Mucosa of stomach (tissue), 1 donor: Measurements from ENCODE around the gene HOXC10.

Experiments used
- H3K27me3 ChIP-seq: one replicate; pipeline ENCODE4 v1.7.0; 2013; ENCODE audit warnings: mild to moderate bottlenecking, low read length; ENCODE audit not compliant: control insufficient read depth, insufficient read depth
- H3K36me3 ChIP-seq: one replicate; pipeline ENCODE4 v1.7.0; 2013; ENCODE audit warnings: low read length; ENCODE audit not compliant: control insufficient read depth, insufficient read depth
- H3K4me1 ChIP-seq: one replicate; pipeline ENCODE4 v1.7.0; 2013; ENCODE audit warnings: mild to moderate bottlenecking, low read length; ENCODE audit not compliant: control insufficient read depth, insufficient read depth
- H3K4me3 ChIP-seq: one replicate; pipeline ENCODE4 v1.7.0; 2013; ENCODE audit warnings: low read length
- H3K9ac ChIP-seq: one replicate; pipeline ENCODE4 v1.7.0; 2013; ENCODE audit warnings: mild to moderate bottlenecking, low read length, moderate library complexity
- H3K9me3 ChIP-seq: one replicate; pipeline ENCODE4 v1.7.0; 2013; ENCODE audit warnings: mild to moderate bottlenecking, low read length, moderate library complexity; ENCODE audit not compliant: control insufficient read depth
- donor health status: Pancreatic carcinoma.

HOXC10 gene

DNA sequence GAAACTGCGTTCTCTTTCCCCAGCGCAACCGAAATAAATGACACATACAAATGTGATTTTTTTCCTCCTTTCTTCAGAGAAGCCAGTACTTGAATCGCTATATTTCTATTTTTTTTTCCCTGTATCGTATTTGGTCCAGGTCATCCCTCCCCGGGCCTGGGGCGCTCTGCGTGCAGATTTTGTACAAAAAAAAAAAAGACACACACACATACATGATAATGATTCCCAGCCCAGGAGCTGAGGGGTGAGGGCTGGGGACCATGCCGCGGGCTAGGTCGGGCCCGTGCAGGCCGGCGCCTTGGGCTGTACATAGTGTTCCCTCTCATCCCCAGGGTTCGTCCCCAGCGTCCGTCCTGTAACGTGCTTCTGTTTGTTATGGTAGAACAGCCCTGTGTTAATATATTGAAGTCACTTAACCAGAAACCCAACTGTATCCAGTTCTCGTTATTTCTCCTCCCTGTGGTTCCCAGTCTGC, 18.0 kb downstream of the HOXC10 start:
- H3K27me3 ChIP-seq = peaks cover 96% of the 10 kb centered on the region
- H3K36me3 ChIP-seq = no peaks in the 10 kb centered on the region
- H3K9ac ChIP-seq = no peak overlapping the region
- H3K9me3 ChIP-seq = no peaks in the 10 kb centered on the region
- H3K4me3 ChIP-seq = no peak overlapping the region
- peaks cover 22% of the 10 kb centered on the region for H3K4me1 ChIP-seq

DNA sequence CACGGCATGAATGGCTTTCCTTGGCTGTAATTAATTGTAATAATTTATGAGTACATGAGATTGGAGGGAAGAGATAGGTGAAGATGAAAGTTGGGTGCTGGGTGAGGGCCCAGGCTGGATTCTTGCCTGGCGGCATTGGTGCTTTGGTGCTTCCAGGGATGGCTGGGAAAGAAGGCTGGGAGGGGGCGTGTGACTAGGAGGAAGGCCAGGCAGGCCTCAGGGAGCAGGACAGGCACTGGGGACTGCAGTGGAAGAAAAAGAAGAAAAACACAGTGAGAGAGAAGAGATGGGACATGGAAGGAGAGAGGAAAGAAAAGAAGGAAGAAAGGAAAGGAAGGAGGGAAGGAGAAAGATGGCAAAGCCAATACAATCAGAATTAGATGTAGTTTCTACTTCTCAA, 18.7 kb downstream of the HOXC10 start:
- H3K9me3 ChIP-seq = no peaks in the 10 kb centered on the region
- peaks cover 22% of the 10 kb centered on the region for H3K4me1 ChIP-seq
- no peaks in the 10 kb centered on the region for H3K36me3 ChIP-seq
- H3K27me3 ChIP-seq = peaks cover 96% of the 10 kb centered on the region
- H3K9ac ChIP-seq = no peak overlapping the region
- no peak overlapping the region for H3K4me3 ChIP-seq

DNA sequence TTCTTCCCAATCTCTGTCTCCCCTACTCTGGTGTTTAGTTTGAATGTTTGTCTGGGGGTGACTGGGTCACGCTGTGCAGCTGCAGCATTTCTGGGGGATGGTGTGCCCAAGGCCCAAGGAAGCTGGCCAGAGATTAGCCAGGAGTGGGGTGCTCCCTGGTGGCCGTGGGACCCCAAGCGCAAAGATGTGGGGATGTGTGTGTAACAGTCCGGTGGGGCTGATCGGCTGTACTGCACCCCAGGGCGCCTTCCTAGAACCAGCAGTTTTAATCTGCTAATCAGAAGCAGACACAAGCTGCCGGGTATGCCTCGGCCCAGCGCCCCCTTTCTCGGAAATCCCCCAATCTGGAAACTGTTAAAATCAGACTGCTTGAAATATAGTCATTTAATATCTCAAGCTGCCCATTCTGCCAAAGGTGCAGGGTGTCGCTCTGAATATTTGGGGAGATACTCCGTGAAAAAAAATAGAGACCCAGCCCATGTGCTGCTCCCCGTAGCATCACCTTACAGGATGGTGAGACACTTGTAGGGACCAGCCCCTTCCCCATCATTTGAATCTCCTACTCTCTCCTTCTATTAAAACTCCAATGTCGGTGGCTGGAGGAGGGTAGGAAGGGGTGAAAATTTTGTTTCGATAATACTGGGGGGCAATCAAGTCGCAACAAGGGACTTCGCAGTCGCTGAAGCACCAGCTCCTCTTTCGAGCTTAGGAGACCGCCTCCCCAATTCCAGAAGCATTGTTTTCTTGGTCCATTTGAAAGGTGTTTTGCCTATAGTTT, 19.3 kb downstream of the HOXC10 start:
- H3K9me3 ChIP-seq = no peaks in the 10 kb centered on the region
- H3K9ac ChIP-seq = no peak overlapping the region
- no peaks in the 10 kb centered on the region for H3K36me3 ChIP-seq
- peaks cover 22% of the 10 kb centered on the region for H3K4me1 ChIP-seq
- H3K27me3 ChIP-seq = peaks cover 96% of the 10 kb centered on the region
- H3K4me3 ChIP-seq = no peak overlapping the region

DNA sequence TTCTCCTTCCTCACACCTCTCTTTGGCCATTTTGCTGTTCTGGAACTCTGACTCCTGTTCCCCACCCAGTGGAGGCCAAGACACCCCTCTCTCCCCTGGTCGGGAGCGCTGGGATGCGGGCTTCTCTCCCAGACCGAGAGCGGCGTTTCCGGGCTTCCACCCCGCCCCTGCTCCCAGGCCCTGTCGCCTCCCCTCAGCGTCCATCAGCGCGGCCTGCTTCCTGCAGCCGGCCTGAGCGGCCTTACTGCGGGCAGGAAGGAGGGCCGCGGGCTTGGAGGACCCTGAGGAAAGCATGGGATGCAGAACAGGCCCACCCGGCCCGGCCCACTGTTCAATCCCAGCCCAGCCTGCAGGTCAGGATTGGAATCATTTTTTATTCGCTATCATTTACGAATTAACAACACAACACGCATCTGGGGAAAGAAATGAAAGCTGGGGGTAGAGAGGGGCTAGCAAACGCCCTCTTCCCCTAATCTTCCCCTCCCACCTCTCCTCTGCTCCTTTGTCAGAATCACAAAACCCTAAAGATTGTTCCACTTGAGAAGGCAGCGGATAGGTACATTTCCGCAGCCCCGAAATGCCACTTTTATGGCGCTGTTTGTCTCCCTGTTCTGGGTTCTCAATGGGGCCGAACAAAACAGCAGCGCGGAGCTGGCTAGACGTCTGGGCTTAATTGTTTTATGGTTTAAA, 20.0 kb downstream of the HOXC10 start:
- no peaks in the 10 kb centered on the region for H3K36me3 ChIP-seq
- H3K4me3 ChIP-seq = no peak overlapping the region
- no peak overlapping the region for H3K9ac ChIP-seq
- H3K4me1 ChIP-seq = peaks cover 16% of the 10 kb centered on the region
- no peaks in the 10 kb centered on the region for H3K9me3 ChIP-seq
- peaks cover 97% of the 10 kb centered on the region for H3K27me3 ChIP-seq

DNA sequence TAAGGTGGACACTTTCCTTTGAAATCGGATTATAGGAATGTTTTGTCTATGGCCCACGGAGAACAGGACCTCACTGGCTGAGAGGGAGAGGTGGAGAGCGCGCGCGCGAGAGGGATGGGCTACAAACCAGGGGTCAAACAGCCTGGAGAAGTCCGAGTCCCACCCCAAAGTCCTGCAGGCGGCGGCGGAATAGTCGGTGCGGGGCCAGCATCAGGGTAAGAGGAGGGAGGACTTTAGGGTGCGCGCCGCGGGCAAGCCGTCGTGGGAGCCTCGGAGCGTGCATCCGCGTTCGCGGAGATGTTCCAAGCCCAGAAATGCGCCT, 20.5 kb downstream of the HOXC10 start:
- H3K4me1 ChIP-seq = peaks cover 11% of the 10 kb centered on the region
- H3K4me3 ChIP-seq = no peak overlapping the region

DNA sequence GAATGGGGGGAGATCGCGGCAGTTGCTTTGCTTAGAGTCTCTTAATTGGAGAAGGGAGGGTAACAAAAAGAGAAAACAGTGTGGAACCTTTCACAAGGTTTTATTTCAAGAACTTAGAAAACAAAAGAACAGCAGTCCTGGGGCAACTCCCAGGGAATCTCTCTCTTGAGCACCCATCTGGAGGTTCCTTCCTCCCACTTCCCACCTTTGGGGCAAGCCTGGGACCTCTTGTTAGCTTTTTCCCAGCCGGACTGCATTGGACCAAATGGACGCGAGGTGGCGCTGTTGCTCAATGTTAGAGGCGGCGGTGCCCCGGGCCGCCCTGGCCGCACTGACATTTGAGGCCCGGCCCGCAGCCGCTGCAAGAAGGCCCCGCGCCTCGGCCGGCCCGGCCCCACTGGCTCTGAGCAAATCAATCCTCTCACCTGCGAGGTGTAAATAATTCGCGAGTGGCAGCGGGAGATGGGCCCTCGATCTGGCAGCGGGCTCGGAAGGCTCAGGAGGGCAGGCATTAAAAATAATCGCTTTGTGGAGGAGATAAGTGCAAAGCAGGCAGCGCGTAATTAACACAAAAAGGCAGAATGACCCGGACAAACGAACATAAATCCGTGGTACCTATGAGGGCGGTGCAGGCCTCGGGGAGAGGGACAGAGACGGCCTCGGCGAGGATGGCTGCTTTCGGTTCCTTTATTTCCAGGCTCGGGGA, 21.1 kb downstream of the HOXC10 start:
- Histone ChIP-seq H3K9ac (peak overlapping the region; percentile 62), H3K4me1 (peaks cover 10% of the 10 kb centered on the region)

More for the DNA sequence above, 20.5 kb downstream of the HOXC10 start:
- Histone ChIP-seq H3K9me3 (peaks cover 2% of the 10 kb centered on the region), H3K36me3 (no peaks in the 10 kb centered on the region), H3K27me3 (peaks cover 97% of the 10 kb centered on the region), H3K9ac (no peak overlapping the region)

DNA sequence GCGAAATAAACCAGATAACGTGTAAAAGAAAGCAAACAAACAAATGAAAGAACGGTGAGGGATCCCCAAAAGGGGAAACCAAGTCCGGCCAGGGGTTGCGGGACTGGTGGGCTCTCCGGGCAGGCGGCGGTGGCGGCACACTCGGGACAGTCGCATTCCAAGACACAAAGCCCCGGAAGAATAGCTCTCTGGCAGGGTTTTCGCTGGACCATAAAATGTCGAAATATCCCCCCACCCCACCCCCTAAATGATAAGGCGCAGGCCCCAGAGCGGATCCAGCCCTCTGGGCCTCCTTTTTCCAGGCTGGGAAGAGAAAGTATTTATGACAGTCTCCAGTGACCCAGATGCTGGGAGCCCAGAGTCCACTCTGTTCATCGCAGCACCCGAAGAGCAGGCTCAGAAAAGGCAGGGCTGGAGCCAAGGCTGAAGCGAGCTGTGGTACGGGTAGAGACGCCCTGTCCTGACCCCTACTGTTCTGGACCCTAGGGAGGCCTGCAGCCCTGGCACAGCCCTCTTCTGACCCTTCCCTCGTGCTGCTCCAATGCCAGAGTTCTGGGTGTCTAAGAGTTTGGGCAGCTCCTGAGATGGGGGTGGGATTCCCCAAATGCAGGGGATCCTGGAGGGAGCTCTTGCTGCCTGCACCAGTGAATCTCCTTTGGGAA, 21.7 kb downstream of the HOXC10 start:
- Histone ChIP-seq H3K4me3 (peak overlapping the region; percentile 46), H3K36me3 (no peaks in the 10 kb centered on the region), H3K9me3 (peaks cover 5% of the 10 kb centered on the region), H3K4me1 (peaks cover 10% of the 10 kb centered on the region), H3K9ac (peak overlapping the region; percentile 62), H3K27me3 (peaks cover 97% of the 10 kb centered on the region)

More for the DNA sequence above, 21.1 kb downstream of the HOXC10 start:
- Histone ChIP-seq H3K36me3 (no peaks in the 10 kb centered on the region), H3K4me3 (peak overlapping the region; percentile 46), H3K9me3 (peaks cover 5% of the 10 kb centered on the region), H3K27me3 (peaks cover 97% of the 10 kb centered on the region)

DNA sequence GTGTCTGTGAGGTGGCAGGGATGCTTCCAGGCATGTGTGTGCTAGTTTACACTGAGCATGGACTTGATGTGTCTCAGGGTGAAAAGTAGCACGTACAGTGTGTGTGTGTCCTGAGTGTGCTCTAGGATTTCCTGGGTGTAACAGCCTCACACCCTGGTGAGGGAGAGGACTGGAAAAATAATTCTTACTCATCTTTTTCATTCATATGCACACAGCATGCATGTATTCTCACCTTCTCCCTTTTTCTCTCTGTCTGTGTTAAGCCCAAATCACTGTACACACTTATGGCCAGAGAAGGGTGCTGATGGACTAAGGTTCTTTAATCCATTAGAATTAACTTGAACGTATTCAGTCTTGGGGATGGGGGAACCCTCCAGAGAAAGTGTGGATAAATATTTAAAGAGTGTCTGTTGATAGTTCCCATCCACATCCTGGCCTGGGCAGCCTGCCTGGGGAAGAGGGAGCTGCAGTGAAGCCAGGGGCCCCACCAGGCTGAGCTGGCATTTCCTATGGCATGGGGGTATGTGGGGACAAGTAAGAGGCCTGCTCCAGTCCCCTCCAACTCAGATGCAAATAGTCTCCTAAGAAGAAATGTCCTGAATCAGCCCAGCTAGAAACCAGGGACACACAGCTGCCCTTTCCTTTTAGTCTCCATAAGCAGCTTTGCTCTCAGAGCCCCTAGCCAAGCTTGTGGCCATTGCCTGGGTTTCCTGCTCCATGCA, 22.8 kb downstream of the HOXC10 start:
- Histone ChIP-seq H3K9me3 (peaks cover 5% of the 10 kb centered on the region), H3K36me3 (no peaks in the 10 kb centered on the region), H3K4me1 (peaks cover 10% of the 10 kb centered on the region), H3K4me3 (no peak overlapping the region), H3K9ac (no peak overlapping the region), H3K27me3 (peaks cover 95% of the 10 kb centered on the region)

DNA sequence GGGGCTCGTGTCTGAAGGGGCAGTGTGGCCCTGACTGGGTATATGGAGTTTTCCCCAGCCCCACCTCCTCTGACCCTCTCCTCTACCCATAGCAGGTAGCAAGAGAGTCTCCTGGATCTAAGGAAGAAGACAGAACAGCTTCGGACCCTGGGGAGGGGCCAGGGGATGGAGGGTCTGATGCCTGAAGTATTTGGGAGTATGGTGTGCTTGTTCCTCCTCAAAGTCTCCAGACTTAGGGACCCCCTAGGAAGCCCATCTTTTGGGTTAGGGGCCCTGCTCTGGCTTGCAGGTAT, 23.3 kb downstream of the HOXC10 start:
- H3K4me1 ChIP-seq = peaks cover 10% of the 10 kb centered on the region
- H3K27me3 ChIP-seq = peaks cover 95% of the 10 kb centered on the region
- H3K9me3 ChIP-seq = peaks cover 5% of the 10 kb centered on the region
- H3K36me3 ChIP-seq = no peaks in the 10 kb centered on the region
- no peak overlapping the region for H3K4me3 ChIP-seq
- H3K9ac ChIP-seq = no peak overlapping the region

DNA sequence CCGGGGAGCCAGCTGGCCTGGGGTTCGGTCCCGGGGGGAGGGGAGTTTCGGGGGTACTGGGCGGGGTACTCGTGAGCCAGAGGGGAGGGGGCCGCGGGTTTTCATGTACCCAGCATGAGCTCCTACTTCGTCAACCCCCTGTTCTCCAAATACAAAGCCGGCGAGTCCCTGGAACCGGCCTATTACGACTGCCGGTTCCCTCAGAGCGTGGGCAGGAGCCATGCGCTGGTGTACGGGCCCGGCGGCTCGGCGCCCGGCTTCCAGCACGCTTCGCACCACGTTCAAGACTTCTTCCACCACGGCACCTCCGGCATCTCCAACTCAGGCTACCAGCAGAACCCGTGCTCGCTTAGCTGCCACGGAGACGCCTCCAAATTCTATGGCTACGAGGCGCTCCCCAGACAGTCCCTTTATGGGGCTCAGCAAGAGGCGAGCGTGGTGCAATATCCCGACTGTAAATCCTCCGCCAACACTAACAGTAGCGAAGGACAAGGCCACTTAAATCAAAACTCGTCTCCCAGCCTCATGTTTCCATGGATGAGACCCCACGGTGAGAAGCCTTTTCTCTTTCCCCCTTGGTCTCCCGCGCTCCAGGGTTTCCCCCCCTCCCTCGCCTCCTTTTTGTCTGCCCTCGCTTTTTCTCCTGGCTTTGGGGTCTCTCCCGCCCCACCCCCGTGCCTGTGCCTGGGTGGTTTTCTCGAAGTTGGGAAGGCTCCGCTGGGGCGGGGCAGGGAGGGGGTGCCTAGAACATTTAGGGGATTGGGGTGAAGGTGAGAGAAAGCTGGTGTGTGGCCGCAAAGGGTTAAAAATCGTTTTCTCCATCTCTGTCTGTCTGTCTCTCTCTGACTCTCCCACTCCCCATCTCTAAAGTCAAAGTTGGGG, 24.5 kb downstream of the HOXC10 start:
- H3K36me3 ChIP-seq = no peaks in the 10 kb centered on the region
- no peak overlapping the region for H3K4me3 ChIP-seq
- peaks cover 5% of the 10 kb centered on the region for H3K9me3 ChIP-seq
- peaks cover 96% of the 10 kb centered on the region for H3K27me3 ChIP-seq
- no peak overlapping the region for H3K9ac ChIP-seq
- peaks cover 10% of the 10 kb centered on the region for H3K4me1 ChIP-seq
